Activated CD8-positive, alpha-beta memory T cell treated with anti-CD3 and anti-CD28 coated beads for 1 hour (primary cell): ENCODE results near the gene COX6B2.
"Not testable (repeated sequence)": the region's sequence is repeated elsewhere in the genome, so short reads cannot be mapped to it uniquely, and the experiment has no call there.

ENCODE experiments used
- DNase-seq, 2 donors: peaks; one replicate each; pipeline ENCODE4 v3.0.0-alpha.2; 2020; ENCODE audit warnings: low read depth in 1 of 2; ENCODE audit errors: extremely low read depth in 1 of 2

The COX6B2 gene

DNA sequence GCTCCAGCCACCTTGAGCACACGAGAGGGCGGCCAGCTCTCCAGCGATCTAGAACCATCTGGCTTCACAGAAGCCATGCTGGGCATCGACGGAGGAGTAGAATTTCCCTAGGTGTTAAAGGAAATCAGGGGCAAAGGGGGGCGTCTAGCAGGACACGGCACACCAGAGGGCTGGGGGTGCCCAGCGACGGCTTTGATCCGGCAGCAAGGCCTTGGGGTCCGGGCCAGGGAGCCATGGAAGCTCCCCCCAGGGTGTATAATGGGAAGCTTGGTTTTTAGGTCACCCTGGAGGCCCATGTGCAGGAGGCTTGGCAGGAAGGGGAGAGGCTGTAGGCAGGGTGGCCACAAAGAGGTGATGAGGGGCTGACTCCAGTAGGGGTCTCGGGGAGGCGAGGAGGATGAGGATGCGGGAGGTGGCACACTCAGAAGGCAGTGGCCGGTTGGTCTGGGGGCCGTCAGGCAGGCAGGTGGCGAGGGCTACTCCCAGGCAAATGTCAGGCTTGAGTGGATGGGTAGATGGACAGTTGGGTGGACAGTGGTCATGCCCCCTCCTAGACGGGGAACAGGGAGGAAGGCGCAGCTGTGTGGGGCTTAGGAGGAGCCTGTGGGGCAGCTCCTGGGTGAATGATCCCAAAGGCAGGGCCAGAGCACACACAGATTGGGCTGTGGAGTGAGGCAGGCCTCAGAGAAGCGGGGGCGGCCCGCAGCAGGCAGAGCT lies 9.3 kb downstream of the COX6B2 start:
- DNase-seq: no peak

DNA sequence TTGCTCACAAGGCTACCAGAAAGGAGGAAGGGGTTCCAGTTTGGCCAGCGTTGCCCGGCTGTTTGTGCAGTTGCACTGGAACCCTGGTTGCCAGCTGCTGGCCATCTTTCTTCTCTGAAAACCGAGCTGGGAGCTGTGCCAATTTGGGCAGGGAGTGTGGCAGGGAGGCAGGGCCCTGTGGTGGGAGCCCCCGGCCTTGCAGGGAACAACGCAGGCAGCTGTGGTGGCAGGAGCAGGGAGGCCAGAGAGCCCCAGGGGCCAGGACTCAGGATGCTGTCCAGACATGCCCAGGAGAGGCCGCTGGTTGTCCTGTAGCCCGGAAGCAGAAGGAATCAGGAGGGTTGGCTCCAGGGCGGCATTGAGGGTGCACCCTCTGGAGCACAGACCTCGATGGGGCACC lies 10.1 kb downstream of the COX6B2 start:
- DNase-seq: no peak

DNA sequence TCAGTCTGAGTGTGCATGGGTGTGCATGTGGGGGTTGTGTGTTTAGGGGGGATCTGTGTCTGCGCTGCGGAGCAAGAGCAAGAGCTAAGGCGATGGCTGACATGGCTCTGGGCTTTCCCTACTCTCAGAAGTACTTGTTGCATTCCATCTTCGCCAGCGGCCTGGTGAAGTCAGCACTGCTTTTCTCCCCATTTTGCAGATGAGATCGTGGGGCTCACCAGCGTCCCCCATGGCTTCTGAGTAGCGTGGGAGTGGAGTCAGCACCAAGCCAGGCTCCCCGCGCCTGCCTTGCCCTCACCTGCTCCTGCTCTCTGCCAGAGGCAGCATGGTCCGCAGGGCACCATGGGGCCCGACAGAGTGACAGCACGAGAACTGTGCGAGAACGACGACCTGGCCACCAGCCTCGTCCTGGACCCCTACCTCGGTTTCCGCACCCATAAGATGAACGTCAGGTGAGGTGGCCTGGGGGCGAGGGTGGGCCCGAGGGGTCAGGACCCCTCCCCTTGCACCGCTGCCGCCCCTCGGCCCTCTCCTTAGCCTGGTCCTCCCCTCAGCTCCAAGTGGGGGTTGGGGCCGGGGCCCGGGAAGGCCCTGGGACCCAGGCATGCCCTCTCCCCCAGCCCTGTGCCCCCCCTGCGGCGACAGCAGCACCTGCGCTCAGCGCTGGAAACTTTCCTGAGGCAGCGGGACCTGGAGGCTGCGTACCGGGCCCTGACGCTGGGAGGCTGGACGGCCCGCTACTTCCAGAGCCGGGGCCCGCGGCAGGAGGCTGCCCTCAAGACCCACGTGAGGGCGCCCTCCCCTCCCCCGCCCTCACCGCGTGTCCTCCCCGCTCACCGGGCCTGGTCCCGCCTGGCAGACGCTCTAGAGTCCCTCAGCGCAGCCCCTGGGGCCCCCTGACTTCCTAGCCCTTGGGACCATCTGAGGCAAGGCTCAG lies 12.7 kb downstream of the COX6B2 start:
- no peak for DNase-seq

DNA sequence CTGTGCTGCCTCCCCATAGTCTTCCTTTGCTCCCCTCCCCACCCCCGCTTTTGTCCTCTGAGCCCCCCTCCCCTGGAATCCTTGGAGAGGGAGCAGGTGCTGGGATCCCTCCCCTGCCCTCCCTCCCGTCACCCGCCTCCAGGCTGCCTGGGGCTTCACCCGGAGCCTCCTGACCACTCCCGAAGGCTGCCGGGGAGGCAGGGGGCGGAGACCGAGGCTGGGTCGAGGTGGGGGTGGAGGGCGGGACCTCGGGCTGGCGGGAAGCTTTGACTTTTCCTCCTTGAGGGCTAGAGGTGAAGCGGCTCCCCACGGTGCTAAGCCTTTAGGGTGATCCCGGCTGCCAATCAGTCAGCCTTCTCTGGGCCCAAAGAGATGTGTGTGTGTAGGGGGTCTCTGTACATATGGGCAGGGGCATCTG lies 13.3 kb downstream of the COX6B2 start:
- peak in 1 of 2 donors; percentile 19 for DNase-seq

DNA sequence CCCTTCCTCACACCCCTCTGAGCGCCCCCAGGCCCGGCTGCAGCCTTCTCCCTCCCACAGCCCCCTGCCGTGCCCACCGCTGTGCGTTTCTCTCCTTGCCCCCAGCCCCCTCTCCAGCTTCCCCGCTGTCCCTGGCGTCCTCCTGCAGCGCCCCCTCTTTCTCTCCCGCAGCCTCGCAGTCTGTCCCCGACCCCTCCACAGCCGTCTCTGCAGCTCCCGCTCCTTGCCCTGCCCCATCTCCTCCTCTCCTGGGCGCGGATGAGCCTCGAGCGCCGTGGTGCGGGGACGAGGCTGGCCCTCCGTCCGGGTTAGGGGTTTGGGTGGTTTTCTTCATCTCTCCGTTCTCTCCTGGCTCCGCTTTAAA lies 13.8 kb downstream of the COX6B2 start:
- no peak for DNase-seq

DNA sequence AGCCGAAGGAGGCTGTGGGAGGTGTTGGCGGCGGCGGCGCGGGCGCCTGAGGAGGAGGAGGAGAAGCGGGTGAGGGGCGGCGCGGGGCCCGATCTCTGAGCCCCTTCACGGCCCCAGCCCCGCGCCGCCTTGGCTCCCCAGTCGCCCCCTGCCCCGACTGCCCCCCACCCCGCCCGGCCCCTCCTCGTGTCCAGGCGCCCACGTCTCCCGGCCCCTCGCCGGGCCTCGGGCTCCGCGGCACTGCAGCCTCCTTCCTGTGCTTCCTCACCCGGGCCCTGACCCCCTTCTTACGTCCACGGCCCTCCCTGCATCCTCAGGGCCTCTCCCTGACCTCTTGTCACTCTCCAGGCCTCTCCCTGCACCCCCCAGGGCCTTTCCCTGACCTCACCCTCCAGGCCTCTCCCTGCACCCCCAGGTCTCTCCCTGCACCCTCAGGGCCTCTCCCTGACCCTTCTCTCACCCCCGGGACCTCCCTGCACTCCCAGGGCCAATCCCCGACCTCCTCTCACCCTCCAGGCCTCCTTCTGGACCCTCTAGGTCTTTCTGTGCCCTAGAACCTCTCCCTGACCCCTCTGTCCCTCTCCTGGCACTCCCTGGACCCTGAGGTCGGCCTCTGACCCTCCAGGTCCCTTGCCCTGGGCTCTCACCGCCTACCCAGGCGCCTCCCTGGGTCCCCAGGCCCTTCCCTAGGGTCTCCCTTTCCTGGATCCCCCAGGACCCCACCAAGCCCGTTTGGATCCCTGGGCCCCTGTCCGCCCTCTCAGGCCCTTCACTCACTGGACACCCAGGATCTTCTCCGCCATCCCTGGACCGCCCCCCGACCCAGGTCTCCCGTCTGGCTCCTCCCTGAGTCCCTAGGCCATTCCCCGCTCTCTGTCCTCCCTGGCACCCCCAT lies 14.4 kb downstream of the COX6B2 start:
- DNase-seq: no peak

DNA sequence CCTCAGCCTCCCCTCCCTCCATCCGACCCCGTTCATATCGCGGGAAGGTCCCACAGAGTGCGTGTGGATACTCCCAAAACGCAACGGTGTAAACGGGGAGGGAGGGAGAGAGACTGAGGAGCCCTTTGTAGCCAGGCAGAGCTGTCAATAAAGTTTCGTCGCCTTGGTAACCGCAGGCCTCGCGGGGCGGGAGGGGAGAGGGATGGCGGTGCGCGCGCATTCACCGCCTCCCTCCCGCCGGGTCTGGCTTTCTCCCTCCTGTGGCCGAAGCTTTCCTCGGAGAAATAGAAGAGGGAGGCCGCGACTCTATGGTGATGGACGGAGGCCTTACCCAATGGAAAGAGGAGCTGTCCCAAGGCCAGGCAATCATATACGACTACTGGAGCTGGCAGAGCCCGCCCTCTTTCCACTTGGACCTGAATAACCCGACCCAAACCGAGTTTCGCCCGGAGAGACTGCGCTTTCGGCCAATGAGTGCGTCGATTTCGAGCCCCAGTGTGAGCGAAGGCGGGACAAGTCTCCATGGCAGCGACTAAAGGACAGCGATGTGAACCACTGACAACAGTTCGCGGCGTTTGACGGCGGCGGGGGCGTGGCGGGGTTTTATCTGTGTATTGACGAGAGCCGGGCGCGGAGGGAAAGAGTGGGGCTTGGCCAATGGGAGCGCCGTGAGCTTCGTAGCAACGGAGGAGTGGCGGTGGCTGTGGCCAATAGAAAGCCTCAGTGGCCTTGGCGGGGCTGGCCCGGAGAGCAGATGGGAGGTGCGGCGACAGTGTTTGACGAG lies 15.2 kb downstream of the COX6B2 start, which contains the start of gene KMT5C:
KMT5C (plus strand) TSS at position 772 of the 784 bp plus-strand sequence. CDS start 2,061 bp downstream, outside the sequence.
- peak; percentile 100 for DNase-seq

DNA sequence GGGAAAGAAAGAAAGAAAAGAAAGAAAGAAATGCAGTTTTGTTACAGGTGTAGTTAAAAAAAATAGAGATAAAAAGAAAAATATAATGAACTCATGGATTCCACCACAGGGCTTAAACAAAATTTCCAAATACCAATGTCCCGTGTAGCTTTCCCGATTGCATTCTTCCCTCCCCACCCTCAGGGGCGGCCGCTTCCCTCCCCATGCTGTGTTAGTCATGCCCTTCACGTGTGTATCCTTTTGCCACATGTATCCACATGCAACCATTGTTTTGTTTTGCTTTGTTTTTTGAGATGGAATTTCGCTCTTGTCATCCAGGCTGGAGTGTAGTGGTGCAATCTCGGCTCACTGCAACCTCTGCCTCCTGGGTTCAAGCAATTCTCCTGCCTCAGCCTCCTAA lies 18.4 kb downstream of the COX6B2 start:
- DNase-seq: no peak

DNA sequence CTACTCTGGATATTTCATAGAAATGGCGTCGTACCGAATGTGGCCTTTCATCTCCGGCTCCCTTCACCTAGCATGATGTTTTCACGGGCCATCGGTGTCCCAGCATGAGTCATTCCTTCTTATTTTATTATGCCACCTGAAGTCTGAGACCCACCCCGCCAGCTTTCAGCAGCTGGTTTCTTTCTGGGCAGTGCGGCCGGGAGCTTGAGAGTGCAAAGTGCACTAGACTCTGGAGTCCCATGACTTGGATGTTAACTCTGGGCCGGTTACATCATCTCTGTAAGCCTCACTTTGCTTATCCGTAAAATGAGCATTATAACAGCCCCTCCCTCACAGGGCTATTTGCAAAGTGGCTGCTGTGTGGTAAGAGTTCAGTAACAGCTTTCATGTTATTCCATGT lies 20.6 kb downstream of the COX6B2 start:
- DNase-seq: no peak

DNA sequence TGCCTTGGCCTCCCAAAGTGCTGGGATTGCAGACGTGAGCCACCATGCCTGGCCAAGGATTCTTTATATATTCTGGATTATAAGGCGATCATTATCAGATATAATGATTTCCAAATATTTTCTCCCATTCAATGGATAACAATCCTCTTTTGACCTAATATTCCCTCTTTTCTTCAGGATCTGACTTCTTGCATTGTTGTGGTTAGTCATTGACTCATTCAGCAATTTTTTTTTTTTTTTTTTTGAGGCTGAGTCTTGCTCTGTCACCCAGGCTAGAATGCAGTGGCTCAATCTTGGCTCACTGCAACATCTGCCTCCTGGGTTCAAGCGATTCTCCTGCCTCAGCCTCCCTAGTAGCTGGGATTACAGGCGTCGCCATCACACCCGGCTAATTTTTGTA lies 24.7 kb downstream of the COX6B2 start:
- not testable (repeated sequence) for DNase-seq

DNA sequence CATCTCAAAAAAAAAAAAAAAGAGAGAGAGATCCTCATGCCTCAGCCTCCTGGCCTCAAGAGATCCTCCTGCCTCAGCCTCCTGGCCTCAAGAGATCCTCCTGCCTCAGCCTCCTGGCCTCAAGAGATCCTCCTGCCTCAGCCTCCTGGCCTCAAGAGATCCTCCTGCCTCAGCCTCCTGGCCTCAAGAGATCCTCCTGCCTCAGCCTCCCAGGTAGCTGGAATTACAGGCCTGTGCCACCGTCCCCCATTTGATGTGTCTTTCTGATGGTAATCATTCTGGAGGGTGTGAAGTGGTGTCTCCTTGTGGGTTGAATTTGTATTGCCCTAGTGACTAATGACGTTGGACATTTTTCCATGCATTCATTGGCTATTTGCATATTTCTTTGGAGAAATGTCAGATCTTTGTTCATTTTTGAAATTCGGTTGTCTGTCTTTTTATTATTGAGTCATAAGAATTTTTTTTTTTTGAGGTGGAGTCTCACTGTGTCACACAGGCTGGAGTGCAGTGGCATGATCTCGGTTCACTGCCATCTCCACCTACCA lies 25.7 kb downstream of the COX6B2 start:
- DNase-seq: not testable (repeated sequence)

DNA sequence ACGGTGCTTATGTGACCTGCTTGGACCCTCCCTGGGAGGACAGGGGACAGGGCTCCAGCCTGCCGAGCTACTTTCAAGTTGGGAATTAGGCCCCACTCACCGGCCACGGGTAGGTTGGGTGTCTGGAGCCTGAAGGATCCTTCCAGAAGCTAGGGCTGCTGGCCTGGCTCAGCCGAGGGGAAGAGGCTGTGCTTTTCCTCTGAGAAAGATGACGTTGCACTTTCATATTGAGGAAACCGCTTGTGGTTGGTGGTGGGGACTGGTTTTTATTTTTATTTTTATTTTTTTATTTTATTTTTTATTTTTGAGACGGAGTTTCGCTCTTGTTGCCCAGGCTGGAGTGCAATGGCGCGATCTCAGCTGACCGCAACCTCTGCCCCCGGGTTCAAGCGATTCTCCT lies 29.3 kb downstream of the COX6B2 start, which contains the start of gene TMEM150B:
TMEM150B (minus strand) TSS at position 170 of the 400 bp plus-strand sequence. CDS start 4,305 bp downstream, outside the sequence.
- no peak for DNase-seq

DNA sequence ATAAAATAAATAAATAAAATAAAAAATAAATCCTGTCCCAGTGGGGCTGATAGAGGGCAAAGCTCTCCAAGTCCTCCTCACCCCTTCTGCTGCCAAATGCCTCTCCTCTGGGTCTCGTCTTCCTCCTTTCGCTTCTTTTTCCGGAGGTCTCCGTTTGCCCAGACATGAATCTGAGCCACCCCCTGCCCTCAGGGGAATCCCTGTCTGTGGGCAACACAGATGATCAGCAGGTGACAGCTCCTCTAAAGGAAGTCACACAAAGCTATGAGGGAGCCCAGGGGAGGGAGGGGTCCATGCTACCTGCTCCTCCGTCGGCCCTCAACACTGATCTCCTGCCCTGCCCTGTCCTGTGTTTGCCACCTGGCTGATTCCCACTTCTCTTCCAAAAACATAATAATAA lies 29.9 kb downstream of the COX6B2 start:
- no peak for DNase-seq

DNA sequence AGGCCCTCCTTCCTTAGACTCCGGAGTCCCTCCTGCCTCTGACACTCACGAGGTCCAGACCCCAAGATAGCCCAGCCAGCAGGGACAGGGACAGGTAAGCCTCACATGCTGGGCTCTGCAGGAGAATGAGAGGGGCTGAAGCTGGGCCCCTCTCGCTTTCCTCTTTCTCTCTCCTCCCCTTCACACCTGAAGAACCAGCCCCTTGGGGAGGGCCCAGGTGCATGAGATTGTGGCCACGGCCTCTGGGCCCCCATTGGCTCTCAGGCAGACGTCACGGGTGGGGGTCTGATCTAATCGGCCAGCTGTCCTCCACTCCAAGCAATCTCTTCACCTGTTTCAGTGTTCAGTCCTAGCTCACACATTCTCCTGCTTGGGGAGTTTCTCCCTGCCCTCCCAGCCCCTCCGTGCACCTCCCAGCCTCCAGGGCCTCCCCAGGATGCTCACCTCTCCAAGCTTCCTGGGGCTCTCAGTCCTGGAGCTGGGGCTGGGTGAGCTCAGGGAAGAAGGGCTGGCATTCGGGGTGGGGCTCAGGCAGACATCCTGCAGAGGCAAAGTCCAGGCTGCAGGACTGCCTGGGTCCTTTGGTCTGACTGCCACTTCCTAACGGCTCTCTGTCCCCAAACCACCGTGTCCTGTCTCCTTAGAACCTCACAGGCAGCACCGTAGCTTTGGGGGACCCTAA lies 32.2 kb downstream of the COX6B2 start:
- DNase-seq: no peak

DNA sequence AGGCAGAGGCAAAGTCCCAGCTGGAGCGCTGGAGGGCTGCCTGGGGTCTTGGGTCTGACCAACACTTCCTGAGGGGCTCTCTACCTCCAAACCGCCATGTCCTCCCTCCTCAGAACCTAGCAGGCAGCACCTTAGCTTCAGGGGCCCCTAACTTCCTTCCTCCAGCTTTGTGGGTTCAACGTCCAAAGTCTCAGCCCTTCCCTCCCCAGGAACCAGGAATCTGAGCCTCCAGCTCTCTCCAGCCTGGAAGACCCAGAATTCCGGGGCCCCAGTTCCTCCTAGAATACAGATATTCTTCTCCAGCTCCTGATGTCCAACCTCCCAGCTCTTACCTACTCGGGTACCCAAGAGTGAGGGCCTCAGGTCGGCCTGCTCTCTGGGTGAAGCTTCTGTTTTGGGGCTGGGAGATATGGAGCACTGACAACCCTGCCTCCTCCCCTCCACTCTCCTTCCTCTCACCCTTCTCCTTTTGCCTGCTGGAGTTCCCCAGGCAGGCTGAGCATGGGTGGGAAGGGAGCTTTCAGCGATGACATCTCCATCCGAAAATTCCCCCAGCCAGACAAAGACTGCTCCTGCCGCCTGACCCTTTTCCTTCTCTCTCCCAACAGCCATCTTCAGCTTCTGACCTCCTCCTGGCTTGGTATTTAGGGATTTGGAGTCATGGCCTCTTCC lies 32.9 kb downstream of the COX6B2 start:
- no peak for DNase-seq

DNA sequence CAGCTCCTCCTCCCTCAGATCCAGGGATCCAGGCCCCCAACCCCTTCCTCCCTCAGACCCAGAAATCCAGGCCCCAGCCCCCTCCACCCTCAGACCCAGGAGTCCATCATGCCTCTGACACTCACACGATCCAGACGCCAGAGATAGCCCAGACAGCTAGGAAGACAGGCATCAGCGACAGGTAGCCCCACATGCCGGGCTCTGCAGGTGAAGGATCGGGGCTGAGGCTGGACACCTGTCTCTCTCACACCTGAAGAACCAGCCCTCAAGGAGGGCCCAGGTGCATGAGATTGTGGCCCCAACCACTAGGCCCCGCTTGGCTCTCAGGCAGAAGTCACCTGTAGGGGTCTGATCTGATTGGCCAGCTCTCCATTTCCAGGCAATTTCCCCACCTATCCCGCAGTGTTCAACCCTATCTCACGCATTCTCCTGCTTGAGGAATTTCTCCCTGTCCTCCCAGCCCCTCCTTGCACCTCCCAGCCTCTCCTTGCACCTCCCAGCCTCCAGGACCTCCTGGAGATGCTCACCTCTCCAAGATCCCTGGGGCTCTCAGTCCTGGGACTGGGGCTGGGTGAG lies 33.6 kb downstream of the COX6B2 start:
- DNase-seq: no peak

DNA sequence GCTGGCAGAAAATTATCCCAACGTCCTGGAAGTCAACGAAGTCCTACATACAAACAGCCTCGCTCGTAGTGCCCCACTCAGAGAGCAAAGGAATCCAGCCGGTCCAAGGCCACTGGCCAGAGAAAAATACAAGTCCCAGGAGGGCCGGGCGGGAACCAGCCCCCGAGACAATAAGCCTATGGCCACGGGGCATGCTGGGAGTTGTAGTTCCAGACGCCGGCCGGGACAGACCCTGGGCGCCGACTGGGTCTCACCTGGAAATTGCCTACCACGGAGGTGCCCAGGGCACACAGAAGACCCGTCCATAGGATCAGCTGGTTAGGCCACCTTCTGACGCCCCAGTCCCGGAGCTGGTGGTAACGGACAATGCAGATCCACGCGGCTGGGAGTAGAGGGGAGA lies 34.7 kb downstream of the COX6B2 start:
- no peak for DNase-seq

DNA sequence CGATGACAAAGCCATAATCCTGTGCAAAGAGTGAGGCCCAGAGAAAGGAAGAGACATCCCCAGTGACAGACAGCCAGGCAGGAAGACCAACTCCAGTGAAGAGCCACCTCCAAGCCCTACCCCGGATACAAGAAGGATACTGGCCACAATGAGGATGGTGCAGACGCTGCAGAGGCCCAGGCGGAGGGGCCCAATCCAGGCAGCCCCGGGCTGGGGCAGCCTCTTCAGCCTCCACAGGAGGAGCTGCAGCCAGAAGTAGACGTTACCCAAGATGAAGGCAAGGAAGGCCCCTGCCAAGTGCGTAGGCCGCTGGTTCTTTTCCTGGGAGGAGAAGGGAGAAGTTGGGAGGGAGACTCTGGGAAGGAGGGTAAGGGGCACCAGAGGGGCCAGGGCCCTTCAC lies 37.9 kb downstream of the COX6B2 start:
- no peak for DNase-seq
